ENCODE measurements around the gene ST3GAL3.

The ST3GAL3 gene

DNA sequence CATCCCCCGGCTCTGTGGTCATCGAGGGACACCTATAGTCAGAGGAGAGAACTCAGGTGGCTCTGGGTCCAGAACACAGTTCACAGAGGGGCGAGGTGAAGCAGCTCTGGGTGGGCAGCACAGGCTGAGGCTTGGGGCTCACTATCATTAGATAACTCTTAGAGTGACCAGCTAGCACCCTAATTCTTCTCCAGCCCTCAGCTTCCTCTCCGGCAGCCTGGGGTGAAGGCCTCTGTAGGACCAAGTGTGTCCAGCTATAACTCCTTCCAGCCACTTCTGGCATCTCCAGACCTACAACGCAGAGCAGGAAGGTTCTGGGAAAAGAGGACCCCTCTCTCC, 227.6 kb downstream of the ST3GAL3 start:
- TF ChIP-seq, protein P1, sequence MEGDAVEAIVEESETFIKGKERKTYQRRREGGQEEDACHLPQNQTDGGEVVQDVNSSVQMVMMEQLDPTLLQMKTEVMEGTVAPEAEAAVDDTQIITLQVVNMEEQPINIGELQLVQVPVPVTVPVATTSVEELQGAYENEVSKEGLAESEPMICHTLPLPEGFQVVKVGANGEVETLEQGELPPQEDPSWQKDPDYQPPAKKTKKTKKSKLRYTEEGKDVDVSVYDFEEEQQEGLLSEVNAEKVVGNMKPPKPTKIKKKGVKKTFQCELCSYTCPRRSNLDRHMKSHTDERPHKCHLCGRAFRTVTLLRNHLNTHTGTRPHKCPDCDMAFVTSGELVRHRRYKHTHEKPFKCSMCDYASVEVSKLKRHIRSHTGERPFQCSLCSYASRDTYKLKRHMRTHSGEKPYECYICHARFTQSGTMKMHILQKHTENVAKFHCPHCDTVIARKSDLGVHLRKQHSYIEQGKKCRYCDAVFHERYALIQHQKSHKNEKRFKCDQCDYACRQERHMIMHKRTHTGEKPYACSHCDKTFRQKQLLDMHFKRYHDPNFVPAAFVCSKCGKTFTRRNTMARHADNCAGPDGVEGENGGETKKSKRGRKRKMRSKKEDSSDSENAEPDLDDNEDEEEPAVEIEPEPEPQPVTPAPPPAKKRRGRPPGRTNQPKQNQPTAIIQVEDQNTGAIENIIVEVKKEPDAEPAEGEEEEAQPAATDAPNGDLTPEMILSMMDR (IDR thresholded peaks at IDR 0.05; ENCODE audit: low read depth, low read length), result no peak

DNA sequence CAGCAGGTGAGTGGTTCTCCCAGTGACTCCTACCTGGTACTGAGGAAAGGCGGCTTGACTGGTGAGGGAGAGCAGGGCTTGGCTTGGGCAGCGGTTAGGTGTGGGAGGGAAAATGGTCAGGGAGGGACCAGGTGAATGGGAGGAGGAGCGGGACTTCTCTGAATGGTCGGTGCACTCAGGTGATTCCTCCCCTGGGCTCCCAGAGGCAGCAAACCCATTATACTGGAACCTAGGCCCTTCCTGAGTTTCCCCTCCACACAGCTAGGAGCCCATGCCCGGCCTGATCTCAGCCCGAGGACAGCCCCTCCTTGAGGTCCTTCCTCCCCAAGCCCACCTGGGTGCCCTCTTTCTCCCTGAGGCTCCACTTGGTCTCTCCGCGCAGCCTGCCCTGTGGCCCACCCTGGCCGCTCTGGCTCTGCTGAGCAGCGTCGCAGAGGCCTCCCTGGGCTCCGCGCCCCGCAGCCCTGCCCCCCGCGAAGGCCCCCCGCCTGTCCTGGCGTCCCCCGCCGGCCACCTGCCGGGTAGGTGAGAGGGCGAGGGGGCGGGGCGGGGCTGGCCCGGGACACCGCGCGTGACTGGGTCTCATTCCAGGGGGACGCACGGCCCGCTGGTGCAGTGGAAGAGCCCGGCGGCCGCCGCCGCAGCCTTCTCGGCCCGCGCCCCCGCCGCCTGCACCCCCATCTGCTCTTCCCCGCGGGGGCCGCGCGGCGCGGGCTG, 228.5 kb downstream of the ST3GAL3 start:
- DNase-seq (ENCODE audit: extremely low read depth, low read depth), result no peak
- TF ChIP-seq, protein P1 (IDR thresholded peaks at IDR 0.05; ENCODE audit: low read depth, low read length), result no peak

More for the DNA sequence above, 227.6 kb downstream of the ST3GAL3 start:
- DNase-seq (ENCODE audit: extremely low read depth, low read depth), result no peak

DNA sequence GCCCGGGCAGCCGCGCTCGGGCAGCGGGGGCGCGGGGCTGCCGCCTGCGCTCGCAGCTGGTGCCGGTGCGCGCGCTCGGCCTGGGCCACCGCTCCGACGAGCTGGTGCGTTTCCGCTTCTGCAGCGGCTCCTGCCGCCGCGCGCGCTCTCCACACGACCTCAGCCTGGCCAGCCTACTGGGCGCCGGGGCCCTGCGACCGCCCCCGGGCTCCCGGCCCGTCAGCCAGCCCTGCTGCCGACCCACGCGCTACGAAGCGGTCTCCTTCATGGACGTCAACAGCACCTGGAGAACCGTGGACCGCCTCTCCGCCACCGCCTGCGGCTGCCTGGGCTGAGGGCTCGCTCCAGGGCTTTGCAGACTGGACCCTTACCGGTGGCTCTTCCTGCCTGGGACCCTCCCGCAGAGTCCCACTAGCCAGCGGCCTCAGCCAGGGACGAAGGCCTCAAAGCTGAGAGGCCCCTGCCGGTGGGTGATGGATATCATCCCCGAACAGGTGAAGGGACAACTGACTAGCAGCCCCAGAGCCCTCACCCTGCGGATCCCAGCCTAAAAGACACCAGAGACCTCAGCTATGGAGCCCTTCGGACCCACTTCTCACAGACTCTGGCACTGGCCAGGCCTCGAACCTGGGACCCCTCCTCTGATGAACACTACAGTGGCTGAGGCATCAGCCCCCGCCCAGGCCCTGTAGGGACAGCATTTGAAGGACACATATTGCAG, 229.3 kb downstream of the ST3GAL3 start:
- TF ChIP-seq, protein P1 (IDR thresholded peaks at IDR 0.05; ENCODE audit: low read depth, low read length), result no peak; the same call in 1 of the 2 replicates
- DNase-seq (ENCODE audit: extremely low read depth, low read depth), result no peak

DNA sequence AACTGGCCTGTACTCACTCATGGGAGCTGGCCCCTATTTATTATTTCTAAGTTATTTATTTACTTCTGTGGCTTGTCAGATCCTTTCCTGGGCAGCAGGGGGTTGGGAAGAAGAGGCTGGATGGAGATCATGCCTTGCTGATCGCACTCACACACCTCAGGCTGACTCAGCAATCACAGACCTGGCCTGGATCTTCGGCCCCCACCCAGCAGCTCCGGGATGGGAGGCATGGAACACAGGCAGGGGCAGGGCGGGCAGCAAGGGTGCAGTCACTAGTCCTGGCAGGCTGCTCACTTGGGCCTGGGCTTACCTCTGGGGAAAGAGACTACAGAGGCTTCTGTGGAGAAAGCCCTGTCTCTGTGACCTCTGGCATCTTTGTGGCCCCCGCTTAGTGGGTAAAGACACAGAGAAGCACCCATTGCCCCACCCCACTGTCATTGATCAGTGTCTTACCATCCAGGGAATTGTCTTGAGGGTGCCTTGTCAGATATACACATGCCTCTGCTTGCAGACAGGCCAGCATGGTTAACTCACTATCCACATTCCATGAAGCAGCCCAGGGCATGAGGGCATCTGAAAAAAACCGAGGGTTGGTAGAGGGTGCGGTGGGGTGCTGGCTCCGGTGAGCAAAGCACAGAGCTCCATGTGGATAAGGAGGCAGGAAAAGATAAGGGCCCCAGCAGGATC, 230.0 kb downstream of the ST3GAL3 start:
- DNase-seq (ENCODE audit: extremely low read depth, low read depth), result no peak
- TF ChIP-seq, protein P1 (IDR thresholded peaks at IDR 0.05; ENCODE audit: low read depth, low read length), result no peak

DNA sequence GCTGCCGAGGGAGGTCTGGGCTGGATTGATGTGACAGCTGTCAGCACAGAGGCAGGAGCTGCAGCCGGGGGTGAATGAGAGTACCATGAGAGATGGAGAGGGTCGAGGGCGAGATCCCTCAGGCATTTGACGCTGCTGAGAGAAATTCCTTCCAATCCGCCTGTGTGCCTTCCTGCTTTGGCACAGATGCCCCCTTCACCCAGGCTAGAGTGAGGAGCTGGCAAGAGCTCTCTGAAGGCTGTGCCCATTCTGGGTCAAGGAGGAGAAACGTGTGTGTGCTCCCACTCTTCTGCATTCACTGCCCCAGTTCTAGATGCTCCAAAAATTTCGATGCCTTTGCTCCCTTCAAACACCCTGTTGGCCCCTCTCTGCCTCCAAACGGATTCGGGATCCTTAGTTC, 231.0 kb downstream of the ST3GAL3 start:
- DNase-seq (ENCODE audit: extremely low read depth, low read depth), result no peak
- TF ChIP-seq, protein P1 (IDR thresholded peaks at IDR 0.05; ENCODE audit: low read depth, low read length), result no peak

DNA sequence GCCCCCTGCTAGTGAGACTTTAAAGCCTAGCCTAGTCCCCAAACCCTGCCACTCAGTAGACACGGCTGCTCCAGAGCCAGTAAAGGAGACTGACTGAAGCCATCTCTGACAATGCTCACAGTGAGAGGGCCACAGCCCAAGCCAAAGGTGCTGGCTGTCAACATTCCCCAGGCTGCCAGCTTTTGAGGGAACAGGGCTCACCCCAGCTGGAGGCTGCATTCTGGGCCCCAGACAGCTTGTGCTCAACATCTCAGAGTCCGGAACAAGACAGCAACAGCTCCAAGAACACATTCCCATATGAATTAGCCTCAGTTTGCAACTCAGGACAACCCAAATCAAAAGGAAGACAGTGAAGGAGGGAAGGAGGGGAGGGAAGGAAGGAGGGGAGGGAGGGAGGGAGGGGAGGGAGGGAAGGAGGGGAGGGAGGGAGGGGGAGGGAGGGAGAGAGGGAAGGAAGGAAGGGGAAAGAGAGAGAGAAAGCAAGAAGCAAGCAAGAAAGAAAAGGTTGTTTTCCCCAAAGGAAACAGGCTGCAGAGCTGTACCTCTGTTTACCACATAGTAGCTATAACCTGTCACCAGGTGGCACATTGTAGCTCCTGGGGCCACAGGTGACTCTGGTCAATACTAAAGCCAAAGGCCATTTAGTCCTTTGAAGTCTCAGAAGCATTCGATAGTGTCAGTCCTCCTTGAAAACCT, 231.7 kb downstream of the ST3GAL3 start:
- no peak for DNase-seq (ENCODE audit: extremely low read depth, low read depth)
- TF ChIP-seq, protein P1 (IDR thresholded peaks at IDR 0.05; ENCODE audit: low read depth, low read length), result no peak

All from AG09319 (cell line).